ENCODE results near the gene PAF1.
A peak's percentile ranks its signal among the peaks of the same experiment; 100 is the strongest.

The PAF1 gene

GRCh38 chr19:39339674-39340073 lies 51.2 kb downstream of the PAF1 start:
- TF ChIP-seq CTCF (IDR thresholded peaks at IDR 0.05; ENCODE audit: unreplicated experiment in 3 of 3) = no peak
- H3K4me1 Mint-ChIP-seq = peaks cover 25% of the 10 kb centered on the region
- no peak overlapping the region for H3K27ac Mint-ChIP-seq
- peak overlapping the region; percentile 90 to 95 (median 91) for H3K4me3 Mint-ChIP-seq
- H3K27me3 Mint-ChIP-seq (ENCODE audit: low read depth) = peaks cover 3% of the 10 kb centered on the region
- H3K36me3 Mint-ChIP-seq (ENCODE audit: low read depth) = peaks cover 3% of the 10 kb centered on the region
- no peaks in the 10 kb centered on the region for H3K9me3 Mint-ChIP-seq

- Mint-ChIP-seq H3K4me3 (no peak overlapping the region), H3K9me3 (no peaks in the 10 kb centered on the region)
Observed at GRCh38 chr19:39336483-39336882, 54.4 kb downstream of the PAF1 start.

More at GRCh38 chr19:39336483-39336882, 54.4 kb downstream of the PAF1 start:
- TF ChIP-seq CTCF (IDR thresholded peaks at IDR 0.05; ENCODE audit: unreplicated experiment in 3 of 3) = no peak
- Mint-ChIP-seq H3K4me1 (peaks cover 8% of the 10 kb centered on the region), H3K36me3 (ENCODE audit: low read depth) (no peaks in the 10 kb centered on the region), H3K27me3 (ENCODE audit: low read depth) (peaks cover 3% of the 10 kb centered on the region), H3K27ac (no peak overlapping the region)

Data from nephron (organoid).